ENCODE measurements around the gene STMP1. TPM values are rescaled to one million over a fixed set of nuclear protein-coding genes. Genes with fewer than 3 reads are reported as not detected.

STMP1 gene
- total RNA-seq, 1 experiment from 2014 or later = 38.4 TPM

- no peak overlapping the region for H2BK20ac ChIP-seq (ENCODE audit: low read depth, low read length, poor library complexity, severe bottlenecking)
- no peak overlapping the region for H3K4me3 Mint-ChIP-seq
- H2AFZ ChIP-seq (ENCODE audit: low read length) = no peak overlapping the region
Observed at GRCh38 chr7:135618510-135618909, 43.8 kb upstream of the STMP1 start.

More at GRCh38 chr7:135618510-135618909, 43.8 kb upstream of the STMP1 start:
- H3K4me1 Mint-ChIP-seq = no peaks in the 10 kb centered on the region
- Histone ChIP-seq H3K23me2 (ENCODE audit: insufficient read length, low read depth, low read length, poor library complexity, severe bottlenecking) (no peaks in the 10 kb centered on the region), H4K20me1 (ENCODE audit: control insufficient read depth, insufficient read depth, insufficient read length) (no peaks in the 10 kb centered on the region), H3K14ac (ENCODE audit: insufficient read depth, low read length) (no peak overlapping the region), H2BK5ac (ENCODE audit: insufficient read length, low read length) (no peak overlapping the region), H3K9me3 (ENCODE audit: control insufficient read depth, low read depth, low read length) (no peaks in the 10 kb centered on the region), H4K5ac (ENCODE audit: insufficient read length, low read depth, low read length) (no peak overlapping the region), H3T11ph (ENCODE audit: low read length) (no peak overlapping the region), H3K23ac (ENCODE audit: insufficient read length, low read depth, low read length) (no peak overlapping the region), H3K9ac (ENCODE audit: extremely low read depth, insufficient read length, low read length) (no peak overlapping the region), H3K27me3 (ENCODE audit: insufficient read depth, low read length) (no peaks in the 10 kb centered on the region), H3K4me1 (ENCODE audit: insufficient read depth, low read length) (no peaks in the 10 kb centered on the region), H2AK5ac (ENCODE audit: insufficient read length, low read length) (no peak overlapping the region), H3K27ac (ENCODE audit: insufficient read length, low read depth, low read length) (no peak overlapping the region), H4K91ac (ENCODE audit: insufficient read length, low read depth, low read length) (no peak overlapping the region), H3K56ac (ENCODE audit: insufficient read length, low read depth, low read length) (no peak overlapping the region), H2BK120ac (ENCODE audit: low read depth, low read length, poor library complexity, severe bottlenecking) (no peak overlapping the region), H3K18ac (ENCODE audit: insufficient read length, low read depth, low read length) (no peak overlapping the region), H2BK15ac (ENCODE audit: low read depth, low read length) (no peak overlapping the region), H2BK12ac (ENCODE audit: insufficient read length, low read depth, low read length) (no peak overlapping the region), H3K79me2 (ENCODE audit: insufficient read depth, low read length) (no peaks in the 10 kb centered on the region), H3K4me2 (ENCODE audit: insufficient read depth, insufficient read length, low read length) (no peak overlapping the region), H4K8ac (replicated peaks; ENCODE audit: insufficient read length, low read depth, low read length) (no peak overlapping the region), H3K79me1 (ENCODE audit: insufficient read depth, low read depth, low read length, poor library complexity, severe bottlenecking) (no peaks in the 10 kb centered on the region), H3K4ac (ENCODE audit: low read depth, low read length) (no peak overlapping the region)
- no peak for DNase-seq
- H3K9me3 Mint-ChIP-seq = no peaks in the 10 kb centered on the region
- WGBS (ENCODE audit: extremely low coverage, insufficient read length, low lambda C conversion rate) = no CpG with 5 or more reads among the region's 7 CpGs
- H3K27ac Mint-ChIP-seq = no peak overlapping the region
- no peak for TF ChIP-seq CTCF (conservative IDR thresholded peaks at IDR 0.05)
- no peaks in the 10 kb centered on the region for H3K27me3 Mint-ChIP-seq (ENCODE audit: low read depth)
- peaks cover 27 to 72% (median 58%) of the 10 kb centered on the region in 3 experiments; a peak in 6 of 7 replicates for H3K36me3 Mint-ChIP-seq (ENCODE audit: insufficient read depth in 1 of 3, low read depth in 3 of 3)

Measured in H9 (cell line).